Thoracic aorta (tissue), 2 donors: ENCODE measurements around the gene SETD2. TPM values are rescaled to one million over a fixed set of nuclear protein-coding genes. Genes with fewer than 3 reads are reported as not detected.

Source experiments
- ATAC-seq: fragments of 150-250 bp; one replicate; pipeline ENCODE4 v1.8.0; 2017; ENCODE audit warnings: low read depth; ENCODE audit not compliant: insufficient number of reproducible peaks, low FRiP score
- DNase-seq: peaks from one replicate; pipeline ENCODE4 v3.0.0-alpha.2; 2020; ENCODE audit warnings: low spot score
- H3K27ac ChIP-seq, 2 donors: fragments of 200-600 bp; sonication (generic); 1 replicate in 1 of 2; 2 replicates in 1 of 2; pipeline ENCODE4 v1.5.1; 2016; ENCODE audit warnings: mild to moderate bottlenecking in 2 of 2, moderate library complexity in 2 of 2
- H3K27me3 ChIP-seq: fragments of 200-600 bp; sonication (generic); replicated peaks from 2 replicates; pipeline ENCODE4 v1.6.0; 2016; ENCODE audit warnings: mild to moderate bottlenecking; ENCODE audit not compliant: insufficient read depth
- H3K36me3 ChIP-seq: fragments of 200-600 bp; sonication (generic); one replicate; pipeline ENCODE4 v1.5.1; 2016
- H3K4me1 ChIP-seq, 2 donors: fragments of 200-600 bp; sonication (generic); 1 replicate in 1 of 2; 2 replicates in 1 of 2; pipeline versions ENCODE4 v1.5.1 to v1.6.0; 2016; ENCODE audit warnings: low read depth in 2 of 2, mild to moderate bottlenecking in 1 of 2; ENCODE audit not compliant: control insufficient read depth in 1 of 2
- H3K4me3 ChIP-seq: fragments of 200-600 bp; sonication (generic); 2 replicates; pipeline ENCODE4 v1.5.1; 2016; ENCODE audit warnings: mild to moderate bottlenecking
- H3K9me3 ChIP-seq: fragments of 200-600 bp; sonication (generic); 2 replicates; pipeline ENCODE4 v1.5.1; 2016
- CTCF ChIP-seq: fragments of 200-600 bp; sonication (generic); IDR thresholded peaks from one replicate; pipeline ENCODE4 v1.5.1; 2019; ENCODE audit warnings: antibody characterized with exemption
- total RNA-seq, 2 donors: library from RNA; depleted of rRNA; stranded (reverse); fragments of >200 nt; gene quantifications; one replicate each; pipeline versions ENCODE4 v1.1.0 to v1.2.3, GENCODE V29; 2016

The SETD2 gene
- total RNA-seq, 2 donors from 2014 or later = 44.3 to 78.9 TPM

DNA sequence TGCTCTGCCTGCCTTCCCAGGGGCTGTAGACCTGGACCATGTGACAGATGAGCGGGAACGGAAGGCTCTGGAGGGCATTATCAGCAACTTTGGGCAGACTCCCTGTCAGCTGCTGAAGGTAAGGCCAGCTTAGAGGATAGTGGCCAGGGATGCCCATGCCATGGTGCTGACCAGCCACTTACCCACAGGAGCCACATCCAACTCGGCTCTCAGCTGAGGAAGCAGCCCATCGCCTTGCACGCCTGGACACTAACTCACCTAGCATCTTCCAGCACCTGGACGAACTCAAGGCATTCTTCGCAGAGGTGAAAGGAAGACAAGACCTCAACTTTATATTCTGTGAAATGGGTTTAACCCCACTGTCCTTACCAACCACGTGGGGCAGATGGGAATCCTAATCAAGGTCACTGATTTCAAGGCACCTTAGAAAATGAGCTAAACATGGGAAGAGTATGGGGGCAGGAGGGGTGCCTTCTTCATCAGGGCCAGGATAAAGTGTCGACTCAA lies 157.7 kb downstream of the SETD2 start:
- Histone ChIP-seq H3K4me3 (no peak overlapping the region), H3K27me3 (no peaks in the 10 kb centered on the region), H3K36me3 (peaks cover 20% of the 10 kb centered on the region), H3K4me1 (peaks cover 0 to 9% of the 10 kb centered on the region in 2 donors), H3K9me3 (no peaks in the 10 kb centered on the region), H3K27ac (no peak overlapping the region)
- TF ChIP-seq CTCF = no peak
- ATAC-seq (no peak), DNase-seq (no peak)

DNA sequence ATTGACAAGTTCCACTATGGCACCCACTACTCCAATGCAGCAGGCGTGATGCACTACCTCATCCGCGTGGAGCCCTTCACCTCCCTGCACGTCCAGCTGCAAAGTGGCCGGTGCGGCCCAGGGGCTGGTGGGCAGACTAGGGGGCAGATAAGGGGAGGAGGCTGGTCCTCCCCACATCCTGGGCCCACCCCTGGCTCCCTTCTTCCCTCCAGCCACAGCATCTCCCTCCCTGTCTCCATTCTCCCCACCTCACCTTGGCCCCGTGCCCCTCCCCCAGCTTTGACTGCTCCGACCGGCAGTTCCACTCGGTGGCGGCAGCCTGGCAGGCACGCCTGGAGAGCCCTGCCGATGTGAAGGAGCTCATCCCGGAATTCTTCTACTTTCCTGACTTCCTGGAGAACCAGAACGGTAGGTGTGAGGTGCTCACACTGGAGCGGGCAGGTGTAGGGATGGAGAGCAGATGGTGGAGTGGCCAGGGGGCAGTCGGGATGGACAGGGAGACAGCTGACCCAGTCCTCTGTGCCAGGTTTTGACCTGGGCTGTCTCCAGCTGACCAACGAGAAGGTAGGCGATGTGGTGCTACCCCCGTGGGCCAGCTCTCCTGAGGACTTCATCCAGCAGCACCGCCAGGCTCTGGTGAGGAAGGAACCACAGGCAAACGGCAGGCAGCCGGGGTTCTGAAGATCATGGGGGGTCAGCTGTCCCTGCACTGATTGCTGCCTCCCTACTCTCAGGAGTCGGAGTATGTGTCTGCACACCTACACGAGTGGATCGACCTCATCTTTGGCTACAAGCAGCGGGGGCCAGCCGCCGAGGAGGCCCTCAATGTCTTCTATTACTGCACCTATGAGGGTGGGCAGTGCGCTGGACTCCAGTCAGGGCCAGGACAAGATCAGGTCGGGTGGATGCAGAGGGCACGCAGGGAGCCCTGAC lies 158.4 kb downstream of the SETD2 start:
- Histone ChIP-seq H3K36me3 (peaks cover 27% of the 10 kb centered on the region), H3K4me1 (peaks cover 0 to 9% of the 10 kb centered on the region in 2 donors), H3K9me3 (no peaks in the 10 kb centered on the region), H3K27me3 (no peaks in the 10 kb centered on the region), H3K27ac (no peak overlapping the region), H3K4me3 (no peak overlapping the region)
- ATAC-seq (no peak), DNase-seq (no peak)
- TF ChIP-seq CTCF = no peak

GRCh38 chr3:47004369-47005211 lies 159.3 kb downstream of the SETD2 start:
- no peak overlapping the region for H3K4me3 ChIP-seq
- TF ChIP-seq CTCF = no peak
- H3K27ac ChIP-seq = no peak overlapping the region
- H3K4me1 ChIP-seq = no peaks in the 10 kb centered on the region
- H3K27me3 ChIP-seq = no peaks in the 10 kb centered on the region
- H3K36me3 ChIP-seq = peaks cover 27% of the 10 kb centered on the region
- no peaks in the 10 kb centered on the region for H3K9me3 ChIP-seq
- ATAC-seq (no peak), DNase-seq (no peak)

DNA sequence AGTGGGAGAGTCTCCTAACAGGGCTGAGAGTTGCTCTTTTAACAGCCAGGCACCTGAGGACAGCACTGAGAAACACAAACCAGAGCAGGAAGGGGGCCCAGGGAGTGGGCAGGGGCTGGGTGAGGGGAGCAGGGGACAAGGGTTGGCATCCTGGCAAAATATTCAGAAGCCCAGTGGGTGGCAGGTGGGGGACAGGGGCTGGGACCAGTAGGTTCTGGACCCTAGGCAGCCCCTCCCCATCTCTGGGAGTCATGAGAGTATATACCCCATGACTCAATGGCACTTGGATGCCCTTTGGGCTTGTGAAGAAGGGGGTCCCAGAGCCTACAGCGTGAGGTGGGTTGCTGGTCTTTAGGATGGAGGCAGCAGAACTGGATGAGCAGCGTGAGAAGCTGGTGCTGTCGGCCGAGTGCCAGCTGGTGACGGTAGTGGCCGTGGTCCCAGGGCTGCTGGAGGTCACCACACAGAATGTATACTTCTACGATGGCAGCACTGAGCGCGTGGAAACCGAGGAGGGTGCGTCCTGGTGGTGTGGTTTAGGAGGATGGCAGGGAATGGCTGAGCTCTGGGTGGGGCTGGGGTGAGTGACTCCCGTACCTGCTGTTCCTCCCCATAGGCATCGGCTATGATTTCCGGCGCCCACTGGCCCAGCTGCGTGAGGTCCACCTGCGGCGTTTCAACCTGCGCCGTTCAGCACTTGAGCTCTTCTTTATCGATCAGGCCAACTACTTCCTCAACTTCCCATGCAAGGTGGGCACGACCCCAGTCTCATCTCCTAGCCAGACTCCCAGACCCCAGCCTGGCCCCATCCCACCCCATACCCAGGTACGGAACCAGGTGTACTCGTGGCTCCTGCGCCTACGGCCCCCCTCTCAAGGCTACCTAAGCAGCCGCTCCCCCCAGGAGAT lies 160.2 kb downstream of the SETD2 start:
- DNase-seq = no peak
- H3K36me3 ChIP-seq = peaks cover 27% of the 10 kb centered on the region
- H3K27ac ChIP-seq = no peak overlapping the region
- H3K4me1 ChIP-seq = no peaks in the 10 kb centered on the region
- no peaks in the 10 kb centered on the region for H3K9me3 ChIP-seq
- no peak for ATAC-seq
- TF ChIP-seq CTCF = no peak
- no peaks in the 10 kb centered on the region for H3K27me3 ChIP-seq
- no peak overlapping the region for H3K4me3 ChIP-seq
